HG03378 (cell line): ENCODE data around the gene JAKMIP3.
"Not testable (repeated sequence)": the region's sequence is repeated elsewhere in the genome, so short reads cannot be mapped to it uniquely, and the experiment has no call there.

Experiments used
- ATAC-seq: cut with Tn5 transposase; IDR thresholded peaks from one replicate; pipeline ENCODE4 v1.9.1; 2021; ENCODE audit warnings: mild to moderate bottlenecking, moderate library complexity; ENCODE audit not compliant: unreplicated experiment

The JAKMIP3 gene

DNA sequence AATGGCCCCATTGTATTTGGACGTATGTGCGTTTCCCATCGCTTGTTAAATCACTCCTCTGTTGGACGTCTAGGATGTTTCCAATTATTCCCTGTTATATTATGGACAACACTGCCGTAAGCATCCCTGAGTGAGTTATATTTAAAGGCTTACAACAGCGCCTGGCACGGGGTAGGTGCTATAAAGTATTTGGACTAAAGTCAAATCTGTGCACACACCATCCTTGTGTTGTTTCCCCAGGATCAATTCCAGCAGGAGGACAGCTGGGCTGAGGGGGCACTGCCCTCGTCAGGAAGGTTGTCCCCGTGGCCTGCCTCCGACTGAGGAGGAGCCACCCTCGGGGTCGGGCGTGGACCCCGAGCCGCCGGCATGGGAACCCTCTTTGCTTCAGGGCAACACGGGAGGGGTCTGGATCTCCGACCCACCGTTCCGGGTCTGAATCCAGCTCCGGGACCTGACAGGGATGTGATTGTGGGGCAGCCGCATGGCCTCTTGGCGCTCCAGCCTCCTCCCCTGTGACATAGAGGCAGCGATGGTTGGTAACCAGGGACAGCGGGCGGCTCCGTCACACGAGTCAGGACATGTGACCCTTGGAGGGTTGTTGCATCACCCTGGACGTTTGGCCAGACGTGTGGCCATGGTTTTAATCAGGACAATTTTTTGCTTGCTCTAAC is 1.5 kb upstream of the JAKMIP3 start:
- no peak for ATAC-seq

DNA sequence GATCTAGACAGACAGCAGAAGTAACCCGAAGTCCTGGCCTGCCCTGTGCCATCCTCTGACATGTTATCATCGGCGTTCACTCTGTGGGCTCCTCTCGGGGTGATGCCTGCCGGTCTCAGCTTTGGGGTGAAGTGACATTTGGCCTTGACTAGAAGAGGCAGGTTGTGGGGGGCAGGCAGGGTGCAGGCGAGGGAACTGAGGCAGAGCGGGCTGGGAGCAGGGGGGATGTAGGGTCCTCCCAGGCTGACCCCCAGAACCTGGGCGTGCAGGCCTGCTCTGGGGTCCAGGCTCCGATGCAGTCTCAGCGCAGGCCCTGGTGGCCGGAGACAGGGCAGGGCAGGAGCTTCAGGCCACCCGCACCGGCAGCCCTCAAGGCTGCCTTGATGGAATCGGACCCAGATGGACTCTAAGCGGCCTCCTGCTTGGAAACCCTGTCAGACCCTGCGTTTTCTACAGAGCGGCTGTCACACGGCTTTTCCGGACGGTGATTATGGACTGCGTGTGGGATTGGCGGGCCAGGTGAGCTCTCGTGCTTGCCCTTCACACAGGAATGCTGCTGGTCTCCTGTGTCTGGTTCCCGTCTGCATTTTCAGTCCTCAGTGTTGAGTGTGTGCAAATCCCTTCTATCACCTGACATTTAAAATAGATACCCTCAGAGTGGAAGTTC is 842 bp upstream of the JAKMIP3 start:
- ATAC-seq, result no peak

DNA sequence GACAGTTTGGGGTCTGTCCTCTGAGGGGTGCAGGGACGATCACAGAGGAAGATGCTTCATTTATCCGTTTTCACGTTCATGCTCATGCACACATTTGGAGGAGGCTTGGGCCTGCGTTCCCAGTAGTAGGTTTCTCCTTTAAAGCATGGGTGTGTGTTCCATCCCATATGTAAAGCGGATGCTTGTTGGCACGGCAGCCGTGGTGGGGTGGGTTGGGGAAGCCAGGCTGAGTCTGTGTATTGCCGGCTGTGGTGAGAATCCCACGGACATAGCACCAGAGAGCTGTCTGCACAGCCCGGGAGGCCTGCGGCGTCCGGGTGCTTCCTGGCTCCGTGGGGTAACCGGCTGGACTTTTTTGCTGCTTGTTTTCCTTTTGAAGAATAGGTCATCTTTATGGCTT is 440 bp downstream of the JAKMIP3 start:
- no peak for ATAC-seq

DNA sequence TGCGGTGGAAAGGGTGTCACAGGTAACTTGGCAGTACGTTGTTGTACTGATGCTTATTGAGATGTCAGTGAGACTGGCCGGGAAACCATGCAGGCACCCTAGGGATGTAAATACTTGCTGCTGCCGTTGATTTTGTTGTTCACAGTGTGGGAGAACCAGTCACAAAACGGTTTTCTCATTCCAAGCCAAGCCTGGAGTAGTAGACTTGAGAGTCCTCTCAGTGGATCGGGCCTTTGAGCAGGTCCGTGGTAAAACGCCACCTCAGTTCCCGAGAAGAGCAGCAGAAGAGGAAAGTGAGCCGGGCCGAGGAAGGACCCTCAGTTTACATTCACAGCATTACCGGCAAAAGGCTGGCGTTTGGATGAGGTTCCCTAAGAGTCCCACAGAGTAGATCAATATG is 1.1 kb downstream of the JAKMIP3 start:
- ATAC-seq, result no peak

- no peak for ATAC-seq
These were observed 2.8 kb downstream of the JAKMIP3 start for GRCh38 chr10:132068431-132069121.

GRCh38 chr10:132069122-132069848 is 3.5 kb downstream of the JAKMIP3 start:
- no peak for ATAC-seq

GRCh38 chr10:132069849-132070182 is 4.1 kb downstream of the JAKMIP3 start:
- ATAC-seq, result no peak

DNA sequence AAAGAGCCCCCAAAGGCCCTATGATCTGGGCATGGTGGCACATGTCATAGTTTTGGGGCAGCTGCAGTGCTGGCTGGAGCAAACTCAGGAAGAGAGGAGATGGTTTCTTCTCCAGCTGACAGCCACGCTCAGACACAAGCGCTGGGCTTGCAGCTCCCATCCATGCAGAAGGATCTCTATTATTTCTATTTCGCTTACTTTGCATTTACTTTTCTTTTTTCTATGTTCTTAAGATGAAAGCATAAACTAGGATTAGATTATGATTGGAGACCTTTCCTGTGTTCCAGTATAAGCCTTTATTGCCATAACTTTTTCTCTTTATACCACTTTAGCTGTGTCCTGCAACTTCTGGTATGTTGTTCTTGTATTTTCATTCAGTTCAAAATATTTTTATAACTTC is 5.0 kb downstream of the JAKMIP3 start:
- ATAC-seq, result no peak

DNA sequence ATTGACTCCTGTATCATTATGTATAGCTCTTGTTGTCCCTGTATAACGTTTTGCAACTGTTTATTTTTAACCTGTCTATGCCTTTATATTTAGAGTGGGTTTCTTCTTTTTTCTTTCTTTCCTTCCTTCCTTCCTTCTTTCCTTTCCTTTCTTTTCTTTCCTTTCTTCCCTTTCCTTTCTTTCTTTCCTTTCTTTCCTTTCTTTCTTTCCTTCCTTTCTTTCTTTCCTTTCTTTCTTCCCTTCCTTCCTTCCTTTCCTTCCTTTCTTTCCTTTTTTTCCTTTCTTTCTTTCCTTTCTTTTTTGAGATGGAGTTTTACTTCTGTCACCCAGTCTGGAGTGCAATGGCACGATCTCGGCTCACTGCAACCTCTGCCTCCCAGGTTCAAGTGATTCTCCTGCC is 5.9 kb downstream of the JAKMIP3 start:
- ATAC-seq, result no peak

DNA sequence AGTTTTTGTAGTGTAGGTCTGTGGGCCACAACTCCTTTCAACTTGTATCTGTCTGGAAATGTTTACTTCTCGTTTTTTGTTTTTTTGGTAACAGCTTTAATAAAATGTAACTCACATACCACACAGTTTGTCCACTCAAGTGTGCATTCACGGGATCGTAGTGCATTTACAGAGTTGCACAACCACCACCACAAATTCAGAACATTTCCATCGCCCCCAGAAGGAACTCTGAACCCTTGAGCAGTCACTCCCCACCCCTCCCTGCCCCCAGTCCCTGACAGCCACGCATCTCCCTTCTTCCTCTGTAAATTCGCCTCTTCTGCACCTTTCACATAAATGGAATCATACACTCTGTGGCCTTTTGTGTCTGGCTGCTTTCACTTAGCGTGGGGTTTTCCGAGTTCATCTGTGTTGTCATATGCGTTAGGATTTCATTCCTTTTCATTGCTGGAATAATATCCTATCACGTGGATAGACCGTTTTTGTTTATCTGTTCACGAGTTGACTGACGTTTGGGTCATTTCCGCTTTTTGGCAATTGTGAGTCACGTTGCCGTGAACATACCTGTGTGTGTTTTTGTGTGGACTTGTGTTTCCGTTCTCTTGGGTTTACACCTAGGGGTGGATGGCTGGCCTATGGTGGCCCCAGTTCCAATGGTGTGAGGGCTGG is 10.3 kb downstream of the JAKMIP3 start:
- ATAC-seq, result no peak

DNA sequence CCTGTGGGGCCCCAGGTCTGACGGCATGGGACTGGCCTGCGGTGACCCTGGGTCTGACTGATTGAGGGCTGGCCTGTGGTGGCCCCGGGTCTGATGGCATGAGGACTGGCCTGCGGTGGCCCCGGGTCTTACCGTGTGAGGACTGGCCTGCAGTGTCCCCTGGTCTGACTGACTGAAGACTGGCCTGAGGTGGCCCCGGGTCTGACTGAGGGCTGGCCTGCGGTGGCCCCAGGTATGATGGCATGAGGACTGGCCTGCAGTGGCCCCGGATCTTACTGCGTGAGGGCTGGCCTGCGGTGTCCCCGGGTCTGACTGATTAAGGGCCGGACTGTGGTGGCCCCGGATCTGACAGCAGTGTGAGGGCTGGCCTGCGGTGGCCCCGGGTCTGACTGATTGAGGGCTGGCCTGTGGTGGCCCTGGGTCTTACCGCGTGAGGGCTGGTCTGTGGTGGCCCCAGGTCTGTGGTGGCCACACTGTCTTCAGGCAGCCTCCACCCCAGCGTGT is 10.9 kb downstream of the JAKMIP3 start:
- ATAC-seq, result no peak

- ATAC-seq, result no peak
These were observed 11.3 kb downstream of the JAKMIP3 start for GRCh38 chr10:132077091-132077490.

- ATAC-seq, result no peak
These were observed 13.1 kb downstream of the JAKMIP3 start for GRCh38 chr10:132078746-132079345.

DNA sequence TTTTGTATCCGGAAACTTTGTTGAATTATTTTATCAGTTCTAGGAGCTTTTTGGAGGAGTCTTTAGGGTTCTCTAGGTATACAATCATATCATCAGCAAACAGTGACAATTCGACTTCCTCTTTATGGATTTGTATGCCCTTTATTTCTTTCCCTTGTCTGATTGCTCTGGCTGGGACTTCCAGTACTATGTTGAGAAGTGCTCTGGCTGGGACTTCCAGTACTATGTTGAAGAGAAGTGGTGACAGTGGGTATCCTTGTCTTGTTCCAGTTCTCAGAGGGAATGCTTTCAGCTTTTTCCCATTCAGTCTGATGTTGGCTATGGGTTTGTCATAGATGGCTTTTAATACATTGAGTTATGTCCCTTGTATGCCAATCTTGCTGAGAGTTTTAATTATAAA is 18.6 kb downstream of the JAKMIP3 start:
- not testable (repeated sequence) for ATAC-seq

- ATAC-seq, result not testable (repeated sequence)
These were observed 27.5 kb downstream of the JAKMIP3 start for GRCh38 chr10:132093236-132093635.

- ATAC-seq, result no peak
These were observed 29.0 kb downstream of the JAKMIP3 start for GRCh38 chr10:132094581-132095234.

DNA sequence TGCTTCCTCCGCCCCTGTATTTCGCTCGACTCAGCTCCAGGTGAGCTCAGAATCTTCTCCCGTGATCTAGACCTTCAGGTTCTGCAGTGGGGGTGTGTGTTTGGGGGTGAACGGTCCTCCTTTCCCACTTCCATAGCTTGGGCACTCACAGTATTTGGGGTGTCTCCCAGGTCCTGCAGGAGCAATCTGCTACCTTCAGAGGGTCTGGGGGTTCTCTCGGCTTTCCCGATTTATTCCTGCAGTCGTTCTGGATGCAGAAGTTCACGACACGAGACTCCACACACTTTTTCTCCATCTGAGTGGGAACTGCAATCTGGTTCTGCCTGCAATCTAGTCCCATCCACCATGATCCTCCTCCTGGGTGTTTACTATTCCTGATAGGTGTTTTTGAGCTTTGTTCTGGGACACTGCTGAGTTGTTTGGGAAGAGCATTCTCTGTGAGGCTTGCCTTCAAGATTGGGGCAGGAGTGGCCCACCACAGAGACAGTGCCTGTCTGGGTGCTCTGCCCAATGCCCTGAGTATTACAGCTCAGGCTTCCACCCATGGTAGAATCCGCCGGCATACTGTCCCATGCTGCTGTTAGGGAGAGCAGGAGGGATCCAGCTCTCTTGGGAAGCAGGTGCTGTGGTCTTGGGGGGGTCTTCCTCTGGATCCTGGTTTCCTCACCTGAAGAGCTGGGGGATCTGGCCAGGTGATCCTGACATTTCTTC is 29.8 kb downstream of the JAKMIP3 start:
- ATAC-seq, result no peak

GRCh38 chr10:132096223-132096622 is 30.5 kb downstream of the JAKMIP3 start:
- ATAC-seq, result no peak

DNA sequence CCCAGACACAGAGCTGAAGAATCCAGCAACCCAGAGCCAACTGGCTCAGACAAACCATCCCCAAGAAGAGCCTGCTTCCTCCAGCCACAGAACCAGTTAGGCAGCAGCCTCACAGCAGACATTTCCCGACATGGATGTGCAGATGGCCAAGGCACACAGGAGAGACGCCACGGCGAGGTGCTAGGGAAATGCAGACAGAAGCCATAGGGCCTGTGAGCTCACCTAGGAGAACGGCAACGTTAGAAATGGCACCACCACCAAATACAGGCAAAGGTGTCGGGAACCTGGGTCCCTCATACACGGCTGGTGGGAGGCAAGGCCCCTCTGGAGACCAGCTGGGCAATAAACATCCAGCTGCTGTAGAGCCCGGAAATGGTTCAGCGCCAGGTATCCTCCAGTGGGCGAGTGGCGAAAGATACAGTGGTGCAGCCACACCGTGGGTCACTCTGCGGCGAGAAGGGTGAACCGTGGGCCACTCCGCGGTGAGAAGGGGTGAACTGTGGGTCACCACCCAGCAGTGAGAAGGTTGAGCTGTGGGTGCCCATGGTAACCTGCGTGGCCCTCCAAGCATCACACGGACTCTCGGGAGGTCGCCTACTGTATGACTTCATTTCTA is 31.2 kb downstream of the JAKMIP3 start:
- ATAC-seq, result no peak
